GM19193 (cell line): Measurements from ENCODE around the gene SYTL5.

Experiments
- POLR2A ChIP-seq: IDR thresholded peaks from 4 replicates; pipeline ENCODE4 v1.6.1; 2011; ENCODE audit not compliant: insufficient read depth, insufficient read length; ENCODE audit errors: extremely low read depth

The SYTL5 gene

DNA sequence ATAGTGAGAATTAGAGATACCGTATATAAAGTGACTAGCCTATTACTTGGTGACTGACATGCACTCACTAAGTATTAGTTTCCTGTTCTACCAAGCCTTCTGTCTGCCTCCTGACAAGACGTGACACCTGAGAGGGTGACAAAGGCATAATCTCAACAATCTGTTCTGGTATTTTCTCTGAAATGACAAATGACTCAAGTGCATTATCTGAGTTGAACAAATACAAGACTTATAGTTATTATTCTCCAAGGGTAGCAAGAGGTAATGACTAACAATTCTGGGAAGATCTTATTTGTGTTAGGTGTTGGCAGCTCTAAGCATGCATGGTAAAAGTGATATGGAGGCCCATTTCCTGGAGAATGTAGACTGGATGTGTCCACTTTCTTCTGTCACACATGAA lies 60.6 kb downstream of the SYTL5 start:
- no peak for TF ChIP-seq POLR2A

DNA sequence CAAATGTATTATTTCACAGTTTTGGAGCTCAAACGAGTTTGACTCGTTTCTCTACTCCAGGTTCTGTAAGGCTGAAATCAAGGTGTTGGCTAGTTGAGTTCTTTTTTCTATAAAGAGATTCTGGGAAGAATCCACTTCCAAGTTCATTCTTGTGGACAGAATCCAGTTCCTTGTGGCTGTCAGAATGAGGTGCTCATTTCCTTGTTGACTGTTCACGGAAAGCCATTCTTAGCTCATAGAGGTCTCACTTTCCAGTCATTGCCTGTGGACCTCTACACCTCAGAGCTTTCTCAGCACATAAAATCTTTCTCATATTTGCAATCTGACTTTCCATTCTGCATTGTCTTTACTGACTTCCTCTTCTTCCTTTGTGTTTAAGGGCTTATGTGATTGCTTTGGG lies 62.9 kb downstream of the SYTL5 start:
- no peak for TF ChIP-seq POLR2A

- TF ChIP-seq POLR2A: no peak
Observed at GRCh38 chrX:38069991-38070390, 63.6 kb downstream of the SYTL5 start.

GRCh38 chrX:38079463-38079862 lies 73.1 kb downstream of the SYTL5 start:
- TF ChIP-seq POLR2A: no peak

GRCh38 chrX:38080808-38081207 lies 74.5 kb downstream of the SYTL5 start:
- TF ChIP-seq POLR2A: no peak

GRCh38 chrX:38081909-38082308 lies 75.6 kb downstream of the SYTL5 start:
- TF ChIP-seq POLR2A: no peak

- no peak for TF ChIP-seq POLR2A
Observed at GRCh38 chrX:38082309-38082708, 76.0 kb downstream of the SYTL5 start.

DNA sequence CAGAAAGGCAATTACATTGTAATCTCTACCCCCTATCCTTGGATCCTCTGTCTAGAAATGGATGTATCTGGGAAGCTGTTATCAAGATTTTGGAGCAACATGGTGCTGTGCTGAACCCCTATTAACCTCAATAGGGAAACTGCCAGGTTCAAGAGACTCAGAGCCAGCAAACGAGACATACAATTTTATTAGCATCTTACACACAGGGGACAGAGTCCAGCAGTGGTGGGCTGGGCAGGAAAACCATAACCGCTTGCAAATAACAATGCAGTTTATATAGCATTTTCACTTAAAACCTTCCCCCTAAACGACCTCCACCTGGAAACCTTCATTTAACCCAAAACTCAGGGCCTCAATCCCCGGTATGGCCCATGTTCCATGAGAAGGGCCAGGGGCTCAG lies 79.5 kb downstream of the SYTL5 start:
- TF ChIP-seq POLR2A: no peak

- no peak for TF ChIP-seq POLR2A
Observed at GRCh38 chrX:38086451-38087215, 80.3 kb downstream of the SYTL5 start.

GRCh38 chrX:38087594-38087993 lies 81.2 kb downstream of the SYTL5 start:
- TF ChIP-seq POLR2A: no peak

DNA sequence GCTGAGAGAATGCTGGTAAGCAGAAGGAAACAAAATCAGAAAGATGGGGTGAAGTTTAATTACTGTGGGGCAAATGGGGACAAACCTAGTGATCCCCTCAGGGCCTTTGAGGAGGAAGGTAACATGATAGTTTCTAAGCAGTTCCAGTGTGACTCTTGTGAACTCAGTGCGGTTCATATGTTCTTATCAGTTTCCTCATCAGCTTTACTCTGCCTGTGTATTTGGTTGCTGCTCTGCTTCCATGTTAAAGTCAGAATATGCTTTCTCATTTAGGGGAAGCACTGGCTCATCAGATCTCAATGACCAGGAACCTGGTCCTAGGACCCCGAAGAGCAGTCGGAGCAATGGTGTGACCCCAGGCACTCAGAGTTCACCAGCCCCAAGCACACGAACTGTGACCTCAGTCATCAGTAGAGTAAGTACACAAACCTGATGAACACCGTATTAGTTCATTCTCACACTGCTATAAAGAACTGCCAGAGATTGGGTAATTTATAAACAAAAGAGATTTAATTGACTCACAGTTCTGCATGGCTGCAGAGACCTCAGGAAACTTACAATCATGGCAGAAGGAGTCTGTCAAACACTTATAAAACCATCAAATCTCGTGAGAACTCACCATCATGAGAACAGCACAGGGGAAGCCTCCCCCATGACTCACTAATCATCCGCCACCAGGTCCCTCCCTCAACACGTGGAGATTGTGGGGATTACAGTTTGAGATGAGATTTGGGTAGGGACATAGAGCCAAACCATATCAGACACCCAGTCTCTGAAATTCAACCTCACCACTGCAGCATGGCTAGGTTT lies 83.0 kb downstream of the SYTL5 start:
- no peak for TF ChIP-seq POLR2A

GRCh38 chrX:38095971-38096529 lies 89.7 kb downstream of the SYTL5 start:
- no peak for TF ChIP-seq POLR2A

- TF ChIP-seq POLR2A: no peak
Observed at GRCh38 chrX:38099688-38100087, 93.3 kb downstream of the SYTL5 start.

- TF ChIP-seq POLR2A: no peak
Observed at GRCh38 chrX:38102240-38102639, 95.9 kb downstream of the SYTL5 start.

- no peak for TF ChIP-seq POLR2A
Observed at GRCh38 chrX:38102875-38103274, 96.5 kb downstream of the SYTL5 start.

DNA sequence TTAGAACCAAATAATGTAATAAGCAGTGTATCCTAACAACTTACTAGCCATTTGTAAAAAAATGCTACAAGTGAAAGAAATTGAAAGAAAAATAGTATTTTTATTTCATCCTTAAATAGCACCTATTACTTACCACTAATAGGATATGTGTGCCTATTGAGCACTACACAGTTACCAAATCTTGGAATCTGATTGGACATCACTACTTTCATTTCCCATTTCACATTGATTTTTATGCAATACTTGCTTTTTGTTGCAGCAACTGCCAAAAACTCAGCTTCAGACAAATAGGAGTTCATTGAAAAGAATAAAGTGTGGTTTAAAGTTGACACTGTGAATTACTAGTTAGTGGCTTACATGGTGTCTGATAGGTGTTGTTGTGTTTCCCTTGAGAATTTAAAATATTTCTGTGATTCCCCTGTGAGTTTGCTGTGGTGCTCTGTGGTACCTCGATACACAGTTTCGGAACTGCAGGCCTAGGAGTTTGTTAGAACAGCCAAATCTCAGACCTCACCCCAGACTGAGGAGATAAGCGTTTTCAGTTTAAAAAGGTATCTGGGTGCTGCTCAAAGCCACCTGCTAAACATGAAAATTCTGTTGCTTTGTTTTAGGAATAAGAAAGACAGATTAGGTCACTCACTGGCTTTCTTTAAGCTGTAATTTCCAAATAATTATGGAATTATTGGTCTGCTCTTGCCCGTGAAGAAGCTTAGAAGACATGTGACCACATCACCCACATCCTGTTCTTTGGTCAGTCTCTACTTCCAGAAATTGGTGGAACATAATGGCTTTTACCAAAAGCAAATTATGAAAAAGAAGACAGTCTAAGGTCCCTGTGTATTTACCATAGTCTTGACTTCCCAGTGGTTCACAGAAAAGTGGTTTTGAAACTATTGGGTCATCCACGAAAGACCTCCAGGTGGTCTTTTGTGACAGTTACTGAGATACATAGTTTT lies 97.8 kb downstream of the SYTL5 start:
- no peak for TF ChIP-seq POLR2A
